Astrocyte (in vitro differentiated cells and primary cell): ENCODE results near the gene COL23A1. TPM values are rescaled to one million over a fixed set of nuclear protein-coding genes. Genes with fewer than 3 reads are reported as not detected.

Experiments used
- DNase-seq: peaks from one replicate; pipeline ENCODE4 v3.0.0-alpha.2; 2010; ENCODE audit warnings: low read depth
- FAIRE-seq: peaks from 2 replicates; lab custom pipeline; 2011; peaks lifted over from hg19 to GRCh38; lab: Jason Lieb, UNC
- H2AFZ ChIP-seq: 2 replicates; pipeline ENCODE4 v1.6.0; 2012; ENCODE audit warnings: low read depth, low read length, inconsistent platforms
- H3K27ac ChIP-seq: 2 replicates; pipeline ENCODE4 v1.5.1; 2011; ENCODE audit warnings: low read depth, low read length, inconsistent platforms
- H3K27me3 ChIP-seq: 2 replicates; pipeline ENCODE4 v1.6.0; 2011; ENCODE audit warnings: low read length, inconsistent platforms; ENCODE audit not compliant: insufficient read depth
- H3K36me3 ChIP-seq: 2 replicates; pipeline ENCODE4 v1.5.1; 2011; ENCODE audit warnings: low read length, inconsistent platforms; ENCODE audit not compliant: insufficient read depth
- H3K4me1 ChIP-seq: 2 replicates; pipeline ENCODE4 v1.5.1; 2011; ENCODE audit warnings: low read length, inconsistent platforms; ENCODE audit not compliant: insufficient read depth
- H3K4me2 ChIP-seq: 2 replicates; pipeline ENCODE4 v1.6.0; 2012; ENCODE audit warnings: low read length, inconsistent platforms
- H3K4me3 ChIP-seq: 2 replicates; pipeline ENCODE4 v1.5.1; 2011; ENCODE audit warnings: low read depth, mild to moderate bottlenecking, low read length, inconsistent platforms; ENCODE audit not compliant: insufficient read depth
- H3K79me2 ChIP-seq: 2 replicates; pipeline ENCODE4 v1.6.0; 2012; ENCODE audit warnings: mild to moderate bottlenecking, low read length, inconsistent platforms; ENCODE audit not compliant: insufficient read depth
- H3K9ac ChIP-seq: 2 replicates; pipeline ENCODE4 v1.6.0; 2012; ENCODE audit warnings: mild to moderate bottlenecking, low read length, inconsistent platforms
- H3K9me3 ChIP-seq: 2 replicates; pipeline ENCODE4 v1.5.1; 2012; ENCODE audit warnings: low read depth, mild to moderate bottlenecking, low read length, inconsistent platforms; ENCODE audit not compliant: insufficient read depth
- H4K20me1 ChIP-seq: 2 replicates; pipeline ENCODE4 v1.6.0; 2012; ENCODE audit warnings: low read length, inconsistent platforms; ENCODE audit not compliant: insufficient read depth
- H3K27ac Mint-ChIP-seq: one replicate; pipeline ENCODE4 v1.8.0; 2021; ENCODE audit warnings: mild to moderate bottlenecking, mixed read lengths; ENCODE audit not compliant: unreplicated experiment
- H3K27me3 Mint-ChIP-seq: one replicate; pipeline ENCODE4 v1.8.0; 2021; ENCODE audit warnings: low read depth, mixed read lengths; ENCODE audit not compliant: unreplicated experiment
- H3K36me3 Mint-ChIP-seq: one replicate; pipeline ENCODE4 v1.8.0; 2021; ENCODE audit warnings: low read depth, mixed read lengths; ENCODE audit not compliant: unreplicated experiment
- H3K4me1 Mint-ChIP-seq: one replicate; pipeline ENCODE4 v1.8.0; 2021; ENCODE audit warnings: low read depth, mixed read lengths; ENCODE audit not compliant: unreplicated experiment
- H3K4me3 Mint-ChIP-seq: one replicate; pipeline ENCODE4 v1.8.0; 2021; ENCODE audit warnings: mild to moderate bottlenecking, moderate library complexity, mixed read lengths; ENCODE audit not compliant: unreplicated experiment
- H3K9me3 Mint-ChIP-seq: one replicate; pipeline ENCODE4 v1.8.0; 2021; ENCODE audit warnings: mild to moderate bottlenecking, mixed read lengths; ENCODE audit not compliant: unreplicated experiment
- CTCF ChIP-seq: IDR thresholded peaks from 2 replicates; pipeline ENCODE4 v1.5.1; 2011; ENCODE audit warnings: low read depth, mild to moderate bottlenecking, inconsistent platforms, low read length, moderate library complexity; ENCODE audit not compliant: insufficient read depth
- EZH2 ChIP-seq: IDR thresholded peaks from 2 replicates; pipeline ENCODE4 v1.6.1; 2012; ENCODE audit warnings: mild to moderate bottlenecking, low read length, inconsistent platforms; ENCODE audit not compliant: insufficient read depth
- total RNA-seq: library from RNA; stranded (reverse); gene quantifications from 2 replicates; pipeline ENCODE4 v1.2.1, GENCODE V29; 2021

The COL23A1 gene
- total RNA-seq, 1 donor from 2014 or later: 0.16 TPM

- no peaks in the 10 kb centered on the region for H3K4me1 ChIP-seq
- Mint-ChIP-seq H3K36me3 (no peaks in the 10 kb centered on the region), H3K9me3 (peaks cover 11% of the 10 kb centered on the region), H3K4me1 (no peaks in the 10 kb centered on the region), H3K27me3 (peaks cover 16% of the 10 kb centered on the region), H3K4me3 (no peak overlapping the region), H3K27ac (no peak overlapping the region)
- H3K36me3 ChIP-seq: no peaks in the 10 kb centered on the region
- H3K4me2 ChIP-seq: no peak overlapping the region
- FAIRE-seq: no peak
- H3K27ac ChIP-seq: no peak overlapping the region
- no peak for TF ChIP-seq EZH2
- no peak for TF ChIP-seq CTCF
- no peaks in the 10 kb centered on the region for H4K20me1 ChIP-seq
- H3K9me3 ChIP-seq: no peaks in the 10 kb centered on the region
- H3K4me3 ChIP-seq: no peak overlapping the region
- H3K79me2 ChIP-seq: no peaks in the 10 kb centered on the region
- no peak for DNase-seq
- no peaks in the 10 kb centered on the region for H3K27me3 ChIP-seq
- no peak overlapping the region for H3K9ac ChIP-seq
- H2AFZ ChIP-seq: no peak overlapping the region
Measured at GRCh38 chr5:178403351-178403750, 186.8 kb downstream of the COL23A1 start.

GRCh38 chr5:178399701-178400095, 190.5 kb downstream of the COL23A1 start:
- Histone ChIP-seq H3K4me2 (no peak overlapping the region), H3K9ac (no peak overlapping the region), H3K4me3 (no peak overlapping the region), H2AFZ (no peak overlapping the region), H3K79me2 (no peaks in the 10 kb centered on the region), H4K20me1 (no peaks in the 10 kb centered on the region), H3K4me1 (no peaks in the 10 kb centered on the region), H3K27ac (no peak overlapping the region), H3K36me3 (no peaks in the 10 kb centered on the region), H3K9me3 (no peaks in the 10 kb centered on the region), H3K27me3 (no peaks in the 10 kb centered on the region)
- peaks cover 29% of the 10 kb centered on the region for H3K27me3 Mint-ChIP-seq
- H3K4me1 Mint-ChIP-seq: no peaks in the 10 kb centered on the region
- peaks cover 6% of the 10 kb centered on the region for H3K9me3 Mint-ChIP-seq
- H3K27ac Mint-ChIP-seq: no peak overlapping the region
- TF ChIP-seq CTCF (no peak), EZH2 (no peak)
- H3K36me3 Mint-ChIP-seq: no peaks in the 10 kb centered on the region
- no peak overlapping the region for H3K4me3 Mint-ChIP-seq
- FAIRE-seq (no peak), DNase-seq (no peak)

GRCh38 chr5:178398901-178399700, 191.1 kb downstream of the COL23A1 start:
- DNase-seq (no peak), FAIRE-seq (no peak)
- no peak overlapping the region for H3K27ac ChIP-seq
- H3K9me3 ChIP-seq: no peaks in the 10 kb centered on the region
- H3K4me3 ChIP-seq: no peak overlapping the region
- no peaks in the 10 kb centered on the region for H3K36me3 Mint-ChIP-seq
- H3K27me3 ChIP-seq: no peaks in the 10 kb centered on the region
- no peak overlapping the region for H3K9ac ChIP-seq
- TF ChIP-seq CTCF (no peak), EZH2 (no peak)
- no peak overlapping the region for H2AFZ ChIP-seq
- H4K20me1 ChIP-seq: no peaks in the 10 kb centered on the region
- no peaks in the 10 kb centered on the region for H3K4me1 ChIP-seq
- H3K79me2 ChIP-seq: no peaks in the 10 kb centered on the region
- no peak overlapping the region for H3K27ac Mint-ChIP-seq
- no peak overlapping the region for H3K4me2 ChIP-seq
- peaks cover 3% of the 10 kb centered on the region for H3K9me3 Mint-ChIP-seq
- peaks cover 31% of the 10 kb centered on the region for H3K27me3 Mint-ChIP-seq
- H3K4me1 Mint-ChIP-seq: no peaks in the 10 kb centered on the region
- no peak overlapping the region for H3K4me3 Mint-ChIP-seq
- no peaks in the 10 kb centered on the region for H3K36me3 ChIP-seq
